Endothelial cell (in vitro differentiated cells): ENCODE measurements around the gene MILR1. TPM values are rescaled to one million over a fixed set of nuclear protein-coding genes. Genes with fewer than 3 reads are reported as not detected.
"Not testable (repeated sequence)": the region's sequence is repeated elsewhere in the genome, so short reads cannot be mapped to it uniquely, and the experiment has no call there.

ENCODE experiments used
- DNase-seq: peaks from one replicate; pipeline ENCODE4 v3.0.0; 2021; ENCODE audit warnings: low spot score
- H3K27ac Mint-ChIP-seq: one replicate; pipeline ENCODE4 v1.8.0; 2021; ENCODE audit warnings: mixed read lengths, inconsistent platforms; ENCODE audit not compliant: unreplicated experiment
- H3K27me3 Mint-ChIP-seq: one replicate; pipeline ENCODE4 v1.8.0; 2021; ENCODE audit warnings: mild to moderate bottlenecking, moderate library complexity, mixed read lengths, inconsistent platforms; ENCODE audit not compliant: unreplicated experiment
- H3K36me3 Mint-ChIP-seq: one replicate; pipeline ENCODE4 v1.8.0; 2021; ENCODE audit warnings: mild to moderate bottlenecking, low read depth, mixed read lengths, inconsistent platforms; ENCODE audit not compliant: unreplicated experiment
- H3K4me1 Mint-ChIP-seq: one replicate; pipeline ENCODE4 v1.8.0; 2021; ENCODE audit warnings: mild to moderate bottlenecking, mixed read lengths, inconsistent platforms; ENCODE audit not compliant: unreplicated experiment
- H3K4me3 Mint-ChIP-seq: one replicate; pipeline ENCODE4 v1.8.0; 2021; ENCODE audit warnings: mild to moderate bottlenecking, mixed read lengths, inconsistent platforms; ENCODE audit not compliant: unreplicated experiment
- H3K9me3 Mint-ChIP-seq: one replicate; pipeline ENCODE4 v1.8.0; 2021; ENCODE audit warnings: mixed read lengths, inconsistent platforms; ENCODE audit not compliant: unreplicated experiment
- total RNA-seq: library from RNA; stranded (reverse); fragmentation: NEBNext Ultra II Directional; extraction: Animal tissue kit (Norgen Biotek cat#: 25700); gene quantifications from one replicate; pipeline ENCODE4 v1.2.1, GENCODE V29; 2021; ENCODE audit not compliant: unreplicated experiment
- TF ChIP-seq, protein P1 (sequence below): fragments of 200-600 bp; sonication (generic); IDR thresholded peaks from one replicate; pipeline ENCODE4 v1.5.0; 2021; ENCODE audit warnings: antibody characterized with exemption; ENCODE audit not compliant: unreplicated experiment

MILR1 gene
- total RNA-seq, 1 donor from 2014 or later: 1.6 TPM

DNA sequence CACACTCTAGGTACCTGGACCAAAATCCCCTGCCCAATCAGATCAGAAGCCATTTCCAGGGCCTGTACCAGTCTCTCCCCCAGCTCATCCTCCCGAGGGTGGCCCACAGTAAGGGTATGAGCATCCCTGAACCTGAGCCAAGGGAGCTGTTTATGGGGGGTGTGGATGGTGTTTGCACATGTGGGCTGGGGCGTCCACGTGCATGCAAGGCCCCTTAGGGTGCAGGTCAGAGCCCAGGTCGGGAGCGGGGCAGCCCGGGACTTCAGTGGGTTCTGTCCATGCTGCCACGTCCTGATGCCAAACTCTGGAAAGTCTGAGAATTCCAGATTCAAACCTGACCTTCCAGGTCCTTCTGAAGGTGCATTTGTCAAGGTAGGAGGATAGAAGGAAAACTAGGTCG, 9.8 kb downstream of the MILR1 start:
- peaks cover 4% of the 10 kb centered on the region for H3K36me3 Mint-ChIP-seq
- H3K4me3 Mint-ChIP-seq: no peak overlapping the region
- H3K27ac Mint-ChIP-seq: no peak overlapping the region
- TF ChIP-seq, protein P1, sequence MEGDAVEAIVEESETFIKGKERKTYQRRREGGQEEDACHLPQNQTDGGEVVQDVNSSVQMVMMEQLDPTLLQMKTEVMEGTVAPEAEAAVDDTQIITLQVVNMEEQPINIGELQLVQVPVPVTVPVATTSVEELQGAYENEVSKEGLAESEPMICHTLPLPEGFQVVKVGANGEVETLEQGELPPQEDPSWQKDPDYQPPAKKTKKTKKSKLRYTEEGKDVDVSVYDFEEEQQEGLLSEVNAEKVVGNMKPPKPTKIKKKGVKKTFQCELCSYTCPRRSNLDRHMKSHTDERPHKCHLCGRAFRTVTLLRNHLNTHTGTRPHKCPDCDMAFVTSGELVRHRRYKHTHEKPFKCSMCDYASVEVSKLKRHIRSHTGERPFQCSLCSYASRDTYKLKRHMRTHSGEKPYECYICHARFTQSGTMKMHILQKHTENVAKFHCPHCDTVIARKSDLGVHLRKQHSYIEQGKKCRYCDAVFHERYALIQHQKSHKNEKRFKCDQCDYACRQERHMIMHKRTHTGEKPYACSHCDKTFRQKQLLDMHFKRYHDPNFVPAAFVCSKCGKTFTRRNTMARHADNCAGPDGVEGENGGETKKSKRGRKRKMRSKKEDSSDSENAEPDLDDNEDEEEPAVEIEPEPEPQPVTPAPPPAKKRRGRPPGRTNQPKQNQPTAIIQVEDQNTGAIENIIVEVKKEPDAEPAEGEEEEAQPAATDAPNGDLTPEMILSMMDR: no peak
- no peaks in the 10 kb centered on the region for H3K9me3 Mint-ChIP-seq
- peaks cover 17% of the 10 kb centered on the region for H3K4me1 Mint-ChIP-seq
- H3K27me3 Mint-ChIP-seq: peaks cover 5% of the 10 kb centered on the region
- DNase-seq: no peak

DNA sequence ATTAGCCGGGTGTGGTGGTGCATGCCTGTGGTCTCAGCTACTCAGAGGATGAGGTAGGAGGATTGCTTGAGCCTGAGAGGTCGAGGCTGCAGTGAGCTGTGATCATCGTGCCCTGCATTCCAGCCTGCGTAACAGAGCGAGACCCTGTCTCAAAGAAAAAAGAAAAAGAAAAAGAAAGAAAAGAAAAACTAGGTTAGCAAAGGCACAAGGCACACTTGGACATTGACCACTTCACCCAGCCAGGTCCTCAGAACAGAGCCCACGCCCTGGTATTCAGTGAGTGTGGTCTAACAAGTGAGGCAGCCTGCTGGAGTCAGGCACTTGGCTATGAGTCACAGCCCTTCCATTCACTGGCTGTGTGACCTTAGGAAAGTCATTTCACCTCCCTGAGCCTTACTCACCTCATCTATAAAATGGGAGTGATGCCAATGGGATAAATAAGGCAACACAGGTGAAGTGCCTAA, 10.4 kb downstream of the MILR1 start:
- no peak for DNase-seq
- Mint-ChIP-seq H3K4me3 (no peak overlapping the region), H3K27ac (no peak overlapping the region)

DNA sequence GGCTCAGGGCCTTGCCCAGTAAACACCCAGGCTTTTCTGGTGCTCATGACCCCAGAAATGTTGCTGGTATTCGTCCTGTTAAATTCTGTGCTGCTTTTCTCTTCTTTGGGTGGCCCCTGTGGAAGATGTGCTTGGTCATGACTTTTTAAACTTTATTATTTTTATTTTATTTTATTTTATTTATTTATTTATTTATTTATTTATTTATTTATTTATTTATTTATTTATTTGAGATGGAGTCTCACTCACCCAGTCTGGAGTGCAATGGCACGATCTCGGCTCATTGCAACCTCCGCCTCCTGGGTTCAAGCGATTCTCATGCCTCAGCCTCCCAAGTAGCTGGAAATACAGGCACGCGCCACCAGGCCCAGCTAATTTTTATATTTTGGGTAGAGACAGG, 10.9 kb downstream of the MILR1 start:
- H3K36me3 Mint-ChIP-seq, H3K27me3 Mint-ChIP-seq, H3K9me3 Mint-ChIP-seq, H3K4me3 Mint-ChIP-seq, DNase-seq, H3K27ac Mint-ChIP-seq: not testable (repeated sequence)
- H3K4me1 Mint-ChIP-seq: peaks cover 17% of the 10 kb centered on the region

More for the DNA sequence above, 10.4 kb downstream of the MILR1 start:
- Mint-ChIP-seq H3K27me3 (peaks cover 5% of the 10 kb centered on the region), H3K36me3 (peaks cover 4% of the 10 kb centered on the region), H3K9me3 (no peaks in the 10 kb centered on the region), H3K4me1 (peaks cover 17% of the 10 kb centered on the region)
- TF ChIP-seq, protein P1: no peak

DNA sequence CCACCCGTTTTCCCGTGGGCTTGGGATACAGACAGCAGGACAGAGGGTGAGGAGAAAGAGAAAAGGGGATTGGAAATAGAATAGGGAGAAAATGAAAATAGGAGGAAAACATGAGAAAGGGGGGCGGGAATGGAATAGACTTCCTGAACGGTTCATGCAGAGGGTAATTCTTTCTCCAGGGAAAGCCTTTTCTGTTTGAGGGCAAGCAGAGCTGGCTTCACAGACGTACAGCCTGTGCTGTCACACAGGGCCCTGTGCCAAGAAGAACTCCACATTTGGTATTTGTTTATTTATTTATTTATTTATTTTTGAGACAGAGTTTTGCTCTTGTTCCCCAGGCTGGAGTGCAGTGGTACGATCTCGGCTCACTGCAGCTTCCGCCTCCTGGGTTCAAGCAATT, 12.0 kb downstream of the MILR1 start:
- Mint-ChIP-seq H3K4me3 (no peak overlapping the region), H3K27ac (peak overlapping the region; percentile 64), H3K36me3 (peaks cover 4% of the 10 kb centered on the region), H3K4me1 (peaks cover 17% of the 10 kb centered on the region), H3K9me3 (no peaks in the 10 kb centered on the region), H3K27me3 (peaks cover 5% of the 10 kb centered on the region)
- TF ChIP-seq, protein P1: no peak
- DNase-seq: no peak

DNA sequence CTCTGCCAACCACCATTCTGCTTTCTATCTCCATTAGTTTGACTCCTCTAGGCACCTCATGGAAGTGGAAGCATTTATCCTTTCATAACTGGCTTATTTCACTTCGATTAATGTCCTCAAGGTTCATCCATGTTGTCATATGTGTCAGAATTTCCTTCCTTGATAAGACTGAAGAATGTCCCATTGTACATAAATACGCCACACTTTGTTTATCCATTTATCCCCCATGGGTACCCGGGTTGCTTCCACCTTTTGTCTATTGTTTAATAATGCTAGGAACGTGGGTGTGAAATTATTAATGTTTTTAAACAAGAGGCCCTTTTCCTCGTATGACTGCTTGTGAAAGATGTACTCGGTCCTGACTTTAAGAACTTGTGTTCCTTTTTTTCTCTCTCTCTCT, 12.9 kb downstream of the MILR1 start:
- no peak for DNase-seq
- TF ChIP-seq, protein P1: no peak
- H3K27me3 Mint-ChIP-seq: peaks cover 5% of the 10 kb centered on the region

More for the DNA sequence above, 12.9 kb downstream of the MILR1 start:
- peaks cover 8% of the 10 kb centered on the region for H3K36me3 Mint-ChIP-seq
- H3K27ac Mint-ChIP-seq: peak overlapping the region; percentile 79
- H3K9me3 Mint-ChIP-seq: no peaks in the 10 kb centered on the region
- H3K4me3 Mint-ChIP-seq: no peak overlapping the region
- peaks cover 17% of the 10 kb centered on the region for H3K4me1 Mint-ChIP-seq
